GM23248 (cell line): ENCODE data around the gene KRTAP25-1. TPM values are rescaled to one million over a fixed set of nuclear protein-coding genes. Genes with fewer than 3 reads are reported as not detected.

Source experiments
- DNase-seq: peaks from one replicate; pipeline ENCODE4 v3.0.0-alpha.2; 2015
- H2AFZ ChIP-seq: fragments of 200-600 bp; sonication (generic); 2 replicates; pipeline ENCODE4 v1.6.1; 2016; ENCODE audit warnings: antibody characterized with exemption
- H3F3A ChIP-seq: fragments of 200-600 bp; sonication (generic); 2 replicates; pipeline ENCODE4 v1.6.1; 2016; ENCODE audit warnings: mild to moderate bottlenecking, antibody characterized with exemption, mixed run types; ENCODE audit not compliant: insufficient read depth
- H3K27ac ChIP-seq: fragments of 200-600 bp; sonication (generic); 2 replicates; pipeline ENCODE4 v1.5.1; 2016; ENCODE audit warnings: mild to moderate bottlenecking
- H3K27me3 ChIP-seq: fragments of 200-600 bp; sonication (generic); replicated peaks from 2 replicates; pipeline ENCODE4 v1.6.1; 2016; ENCODE audit warnings: mild to moderate bottlenecking; ENCODE audit not compliant: insufficient read depth
- H3K36me3 ChIP-seq: fragments of 200-600 bp; sonication (generic); 2 replicates; pipeline ENCODE4 v1.6.1; 2016; ENCODE audit warnings: low read depth, mild to moderate bottlenecking
- H3K4me1 ChIP-seq: fragments of 200-600 bp; sonication (generic); 2 replicates; pipeline ENCODE4 v1.6.1; 2016; ENCODE audit warnings: mild to moderate bottlenecking; ENCODE audit not compliant: insufficient read depth
- H3K4me2 ChIP-seq: fragments of 200-600 bp; sonication (generic); one replicate; pipeline ENCODE4 v1.6.1; 2016; ENCODE audit warnings: mild to moderate bottlenecking; ENCODE audit not compliant: unreplicated experiment
- H3K4me3 ChIP-seq: fragments of 200-600 bp; sonication (generic); 2 replicates; pipeline ENCODE4 v1.5.1; 2016; ENCODE audit warnings: mild to moderate bottlenecking
- H3K79me2 ChIP-seq: fragments of 200-600 bp; sonication (generic); 2 replicates; pipeline ENCODE4 v1.6.1; 2016; ENCODE audit warnings: mild to moderate bottlenecking; ENCODE audit not compliant: insufficient read depth
- H3K9ac ChIP-seq: fragments of 200-600 bp; sonication (generic); 2 replicates; pipeline ENCODE4 v1.6.1; 2016; ENCODE audit warnings: mild to moderate bottlenecking
- H3K9me2 ChIP-seq: fragments of 200-600 bp; sonication (generic); 2 replicates; pipeline ENCODE4 v1.6.1; 2016; ENCODE audit warnings: mixed run types, mild to moderate bottlenecking, moderate library complexity; ENCODE audit not compliant: insufficient read depth
- H3K9me3 ChIP-seq: fragments of 200-600 bp; sonication (generic); one replicate; pipeline ENCODE4 v1.6.1; 2017; ENCODE audit warnings: low read depth
- H4K20me1 ChIP-seq: fragments of 200-600 bp; sonication (generic); 2 replicates; pipeline ENCODE4 v1.6.0; 2016; ENCODE audit not compliant: insufficient read depth
- EZH2 ChIP-seq: fragments of 200-600 bp; sonication (generic); IDR thresholded peaks from 2 replicates; pipeline ENCODE4 v1.6.1; 2018; ENCODE audit warnings: antibody characterized with exemption, mild to moderate bottlenecking; ENCODE audit not compliant: insufficient read depth, poor library complexity, severe bottlenecking
- EZH2phosphoT487 ChIP-seq: fragments of 200-600 bp; sonication (generic); IDR thresholded peaks from 2 replicates; pipeline ENCODE4 v1.6.1; 2018; ENCODE audit warnings: antibody characterized with exemption, moderate library complexity, mild to moderate bottlenecking, low read depth; ENCODE audit not compliant: insufficient read depth
- WGBS, 2 experiments: methylation state at CpG; one replicate each; pipeline ENCODE4 v1.1.6; 2015 to 2017; ENCODE audit warnings: low lambda C conversion rate in 2 of 2, low coverage in 1 of 2; ENCODE audit errors: missing lambda C conversion rate in 2 of 2; 5-methylcytosine and 5-hydroxymethylcytosine counted together
- in situ Hi-C: fragments of 300-500 bp; cut with MboI; formaldehyde crosslinking; loops from 2 replicates; pipeline ENCODE4 v1.15.0; 2020
- polyA plus RNA-seq: library from polyadenylated mRNA; unstranded; fragments of >200 nt; fragmentation: Nextera tagmentation; extraction: Ambion mirVana; gene quantifications from 2 replicates; pipeline ENCODE4 v1.2.1, GENCODE V29; 2016
- total RNA-seq: library from RNA; depleted of rRNA; stranded (reverse); fragments of >200 nt; shearing (Covaris generic); gene quantifications from 2 replicates; pipeline ENCODE4 v1.2.3, GENCODE V29; 2014

Gene KRTAP25-1
- total and polyA plus RNA-seq, 2 experiments from 2014 or later, result not detected

GRCh38 chr21:30333736-30334135 is 44.4 kb upstream of the KRTAP25-1 start:
- H2AFZ ChIP-seq, result no peak overlapping the region
- WGBS, 2 experiments, result 9 to 15% methylated on average over 3 of the region's 3 CpGs
- H3K27me3 ChIP-seq, result no peaks in the 10 kb centered on the region
- TF ChIP-seq EZH2phosphoT487 (no peak), EZH2 (no peak)
- no peaks in the 10 kb centered on the region for H3K4me1 ChIP-seq
- no peak overlapping the region for H3K4me3 ChIP-seq
- no peak overlapping the region for H3K4me2 ChIP-seq
- H3K9me3 ChIP-seq, result no peaks in the 10 kb centered on the region
- H3K79me2 ChIP-seq, result no peaks in the 10 kb centered on the region
- H4K20me1 ChIP-seq, result no peaks in the 10 kb centered on the region
- DNase-seq, result no peak
- no peaks in the 10 kb centered on the region for H3K36me3 ChIP-seq
- in situ Hi-C loops, result no loop called here
- H3K9me2 ChIP-seq, result no peaks in the 10 kb centered on the region
- no peak overlapping the region for H3K27ac ChIP-seq
- H3K9ac ChIP-seq, result no peak overlapping the region
- H3F3A ChIP-seq, result no peaks in the 10 kb centered on the region

- in situ Hi-C loops, result no loop called here
- Histone ChIP-seq H3K4me2 (no peak overlapping the region), H3K27ac (no peak overlapping the region), H3K9me2 (no peaks in the 10 kb centered on the region), H4K20me1 (no peaks in the 10 kb centered on the region), H3K4me1 (no peaks in the 10 kb centered on the region), H3K36me3 (no peaks in the 10 kb centered on the region), H3K9ac (no peak overlapping the region), H2AFZ (no peak overlapping the region), H3K9me3 (no peaks in the 10 kb centered on the region), H3K27me3 (no peaks in the 10 kb centered on the region), H3K4me3 (no peak overlapping the region), H3F3A (no peaks in the 10 kb centered on the region), H3K79me2 (no peaks in the 10 kb centered on the region)
- no peak for TF ChIP-seq EZH2
- TF ChIP-seq EZH2phosphoT487, result no peak
- WGBS, 2 experiments, result 38 to 40% methylated on average over 2 of the region's 2 CpGs
- DNase-seq, result no peak
Observed at GRCh38 chr21:30332681-30333080, 43.4 kb upstream of the KRTAP25-1 start.

- in situ Hi-C loops, result no loop called here
- Histone ChIP-seq H3K9me2 (no peaks in the 10 kb centered on the region), H3K79me2 (no peaks in the 10 kb centered on the region), H3K9me3 (no peaks in the 10 kb centered on the region), H3K4me1 (no peaks in the 10 kb centered on the region), H3K27me3 (no peaks in the 10 kb centered on the region), H3K4me3 (no peak overlapping the region), H4K20me1 (no peaks in the 10 kb centered on the region), H3K9ac (no peak overlapping the region), H3K36me3 (no peaks in the 10 kb centered on the region), H2AFZ (no peak overlapping the region), H3K27ac (no peak overlapping the region), H3K4me2 (no peak overlapping the region), H3F3A (no peaks in the 10 kb centered on the region)
- DNase-seq, result no peak
- TF ChIP-seq EZH2, result no peak
- no peak for TF ChIP-seq EZH2phosphoT487
- WGBS, 2 experiments, result 51 to 57% methylated on average over 4 of the region's 4 CpGs
Observed at GRCh38 chr21:30329203-30329875, 40.0 kb upstream of the KRTAP25-1 start.

- Histone ChIP-seq H3K9me2 (no peaks in the 10 kb centered on the region), H4K20me1 (no peaks in the 10 kb centered on the region), H3K9me3 (no peaks in the 10 kb centered on the region), H3K36me3 (no peaks in the 10 kb centered on the region), H2AFZ (no peak overlapping the region), H3K27ac (no peak overlapping the region), H3K27me3 (no peaks in the 10 kb centered on the region), H3F3A (no peaks in the 10 kb centered on the region), H3K4me2 (no peak overlapping the region), H3K4me3 (no peak overlapping the region), H3K4me1 (no peaks in the 10 kb centered on the region), H3K79me2 (no peaks in the 10 kb centered on the region), H3K9ac (no peak overlapping the region)
- in situ Hi-C loops, result no loop called here
- no peak for DNase-seq
- no peak for TF ChIP-seq EZH2
- no peak for TF ChIP-seq EZH2phosphoT487
Observed at GRCh38 chr21:30326390-30326789, 37.1 kb upstream of the KRTAP25-1 start.

- H3K79me2 ChIP-seq, result no peaks in the 10 kb centered on the region
- WGBS, 2 experiments, result 68 to 71% methylated on average over 2 of the region's 2 CpGs
- no peak for DNase-seq
- in situ Hi-C loops, result no loop called here
- H3K4me2 ChIP-seq, result no peak within 1 kb of the TSS
- no peak within 1 kb of the TSS for H3K9ac ChIP-seq
- H3K9me3 ChIP-seq, result no peaks in the 10 kb centered on the region
- no peak within 1 kb of the TSS for H3K4me3 ChIP-seq
- no peak for TF ChIP-seq EZH2phosphoT487
- no peak for TF ChIP-seq EZH2
- H3K36me3 ChIP-seq, result no peaks in the 10 kb centered on the region
- H2AFZ ChIP-seq, result no peak within 1 kb of the TSS
- H3K9me2 ChIP-seq, result no peaks in the 10 kb centered on the region
- H3F3A ChIP-seq, result no peaks in the 10 kb centered on the region
- no peaks in the 10 kb centered on the region for H4K20me1 ChIP-seq
- H3K27me3 ChIP-seq, result no peaks in the 10 kb centered on the region
- no peak within 1 kb of the TSS for H3K27ac ChIP-seq
- no peaks in the 10 kb centered on the region for H3K4me1 ChIP-seq
Observed at GRCh38 chr21:30320215-30320614, 30.9 kb upstream of the KRTAP25-1 start, which contains the start of gene KRTAP26-1. KRTAP26-1 (minus strand) TSS chr21:30320315; CDS start chr21:30320035, 280 bp downstream.
